Measurements from ENCODE around the gene RPL29. TPM values are rescaled to one million over a fixed set of nuclear protein-coding genes. Genes with fewer than 3 reads are reported as not detected.

RPL29 gene
- total and polyA plus RNA-seq, 2 of the 13 experiments (the other 11 are each of a cell fraction or from before 2014, with no cell fraction given), result 1,348 to 2,263 TPM

GRCh38 chr3:51974277-51974962, 21.3 kb downstream of the RPL29 start (continued):
- no peak for TF ChIP-seq STAG1 (CRISPR knock-in tag; IDR thresholded peaks at IDR 0.05)
- 0 out of 2 replicates have a peak, but pooled peaks have one; percentile 8 for TF ChIP-seq ZNF446 (CRISPR knock-in tag; IDR thresholded peaks at IDR 0.05)
- TF ChIP-seq ZNF337 (CRISPR knock-in tag; IDR thresholded peaks at IDR 0.05; ENCODE audit: borderline replicate concordance, low read depth), result 0 out of 2 replicates have a peak, but pooled peaks have one; percentile 25
- no peak for TF ChIP-seq EED (CRISPR knock-in tag; IDR thresholded peaks at IDR 0.05)
- TF ChIP-seq POLR2AphosphoS5 (IDR thresholded peaks at IDR 0.05; ENCODE audit: low read depth, low read length), result no peak
- TF ChIP-seq FOXC1 (CRISPR knock-in tag; IDR thresholded peaks at IDR 0.05; ENCODE audit: borderline replicate concordance), result peak; percentile 4; the same call in 1 of the 2 replicates
- peak; percentile 23 for TF ChIP-seq PRDM10 (CRISPR knock-in tag; IDR thresholded peaks at IDR 0.05; ENCODE audit: low read depth)
- 0 out of 2 replicates have a peak, but pooled peaks have one; percentile 26 for TF ChIP-seq WIZ (CRISPR knock-in tag; IDR thresholded peaks at IDR 0.05)
- TF ChIP-seq HNRNPK (IDR thresholded peaks at IDR 0.05; ENCODE audit: low read depth, low read length, poor library complexity, severe bottlenecking), result peak; percentile 30
- TF ChIP-seq FOXA3 (CRISPR knock-in tag; IDR thresholded peaks at IDR 0.05), result no peak
- TF ChIP-seq ZFAT (CRISPR knock-in tag; conservative IDR thresholded peaks at IDR 0.05), result no peak
- TF ChIP-seq ZNF83 (CRISPR knock-in tag; IDR thresholded peaks at IDR 0.05; ENCODE audit: borderline replicate concordance), result no peak; the same call in 1 of the 2 replicates
- TF ChIP-seq RXRA (CRISPR knock-in tag; IDR thresholded peaks at IDR 0.05), result no peak
- 0 out of 2 replicates have a peak, but pooled peaks have one; percentile 8 for TF ChIP-seq SMAD3 (CRISPR knock-in tag; IDR thresholded peaks at IDR 0.05)
- peak; percentile 72; the same call in 1 of the 2 replicates for TF ChIP-seq CHCHD3 (CRISPR knock-in tag; IDR thresholded peaks at IDR 0.05)
- TF ChIP-seq EEA1 (CRISPR knock-in tag; IDR thresholded peaks at IDR 0.05; ENCODE audit: borderline replicate concordance), result no peak
- TF ChIP-seq FOXP4 (CRISPR knock-in tag; IDR thresholded peaks at IDR 0.05), result 0 out of 2 replicates have a peak, but pooled peaks have one; percentile 4

All from HepG2 (cell line).